GM19455 (cell line): Measurements from ENCODE around the gene CCDC183.

ENCODE experiments used
- ATAC-seq: cut with Tn5 transposase; IDR thresholded peaks from one replicate; pipeline ENCODE4 v1.9.1; 2021; ENCODE audit not compliant: unreplicated experiment

The CCDC183 gene

DNA sequence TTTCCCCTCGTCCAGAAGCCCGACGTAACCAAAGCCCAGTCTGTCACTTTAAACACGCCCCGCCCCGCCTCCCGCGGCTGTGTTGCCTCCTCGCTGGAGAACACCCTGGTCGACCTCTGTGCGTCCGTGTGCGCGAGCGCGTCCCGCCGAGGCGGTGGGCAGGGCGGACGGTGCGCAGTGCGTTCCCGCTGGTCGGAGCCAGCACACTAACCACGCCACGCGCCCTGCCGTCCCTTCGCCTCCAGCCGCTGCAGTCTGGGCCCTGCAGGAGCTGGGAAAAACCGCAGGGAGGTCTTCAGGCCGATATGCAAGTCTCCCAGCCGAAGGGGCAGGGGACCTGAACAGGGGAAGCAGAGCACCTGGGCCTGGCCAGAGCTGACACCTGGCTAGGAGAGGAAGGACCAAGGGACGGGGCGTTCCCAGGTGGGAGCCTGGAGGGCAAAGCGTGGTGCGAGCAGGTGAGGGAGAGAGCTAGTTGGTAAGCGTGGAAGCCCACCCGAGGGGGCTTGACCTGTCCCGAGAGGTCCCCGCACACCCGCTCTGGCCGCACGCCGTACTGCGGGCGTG is 51.8 kb downstream of the CCDC183 start:
- ATAC-seq = no peak

DNA sequence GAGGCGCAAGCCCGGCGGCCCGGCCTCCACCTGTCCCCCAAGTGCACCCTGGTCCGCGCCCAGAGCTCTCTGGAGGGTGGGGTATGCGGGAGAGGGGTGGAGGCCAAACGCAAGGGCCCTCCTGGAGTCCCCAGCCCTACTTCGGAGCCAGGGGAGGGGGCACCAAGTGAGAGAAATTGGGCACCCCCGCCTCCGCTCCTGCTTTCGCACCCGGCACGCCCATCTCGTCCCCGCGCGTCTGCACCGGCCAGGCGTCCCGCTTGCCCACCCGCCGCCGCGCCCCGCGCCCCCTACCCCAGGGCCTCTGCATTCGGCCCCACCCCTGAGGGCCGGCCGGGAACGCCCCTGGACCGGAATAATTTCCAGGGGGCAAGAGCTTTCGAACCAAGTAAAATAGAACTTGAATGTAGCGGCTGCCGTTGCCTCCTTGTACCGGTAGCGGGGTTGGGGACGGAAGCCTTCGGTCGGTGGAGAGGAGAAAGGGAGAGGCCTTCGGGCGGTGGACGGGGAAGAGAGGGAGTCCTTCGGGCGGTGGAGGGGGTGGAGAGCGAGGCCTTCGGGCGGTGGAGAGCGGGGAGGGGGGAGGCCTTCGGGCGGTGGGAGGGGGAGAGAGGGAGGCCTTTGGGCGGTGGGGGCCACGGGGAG is 52.4 kb downstream of the CCDC183 start:
- ATAC-seq = peak; percentile 11

DNA sequence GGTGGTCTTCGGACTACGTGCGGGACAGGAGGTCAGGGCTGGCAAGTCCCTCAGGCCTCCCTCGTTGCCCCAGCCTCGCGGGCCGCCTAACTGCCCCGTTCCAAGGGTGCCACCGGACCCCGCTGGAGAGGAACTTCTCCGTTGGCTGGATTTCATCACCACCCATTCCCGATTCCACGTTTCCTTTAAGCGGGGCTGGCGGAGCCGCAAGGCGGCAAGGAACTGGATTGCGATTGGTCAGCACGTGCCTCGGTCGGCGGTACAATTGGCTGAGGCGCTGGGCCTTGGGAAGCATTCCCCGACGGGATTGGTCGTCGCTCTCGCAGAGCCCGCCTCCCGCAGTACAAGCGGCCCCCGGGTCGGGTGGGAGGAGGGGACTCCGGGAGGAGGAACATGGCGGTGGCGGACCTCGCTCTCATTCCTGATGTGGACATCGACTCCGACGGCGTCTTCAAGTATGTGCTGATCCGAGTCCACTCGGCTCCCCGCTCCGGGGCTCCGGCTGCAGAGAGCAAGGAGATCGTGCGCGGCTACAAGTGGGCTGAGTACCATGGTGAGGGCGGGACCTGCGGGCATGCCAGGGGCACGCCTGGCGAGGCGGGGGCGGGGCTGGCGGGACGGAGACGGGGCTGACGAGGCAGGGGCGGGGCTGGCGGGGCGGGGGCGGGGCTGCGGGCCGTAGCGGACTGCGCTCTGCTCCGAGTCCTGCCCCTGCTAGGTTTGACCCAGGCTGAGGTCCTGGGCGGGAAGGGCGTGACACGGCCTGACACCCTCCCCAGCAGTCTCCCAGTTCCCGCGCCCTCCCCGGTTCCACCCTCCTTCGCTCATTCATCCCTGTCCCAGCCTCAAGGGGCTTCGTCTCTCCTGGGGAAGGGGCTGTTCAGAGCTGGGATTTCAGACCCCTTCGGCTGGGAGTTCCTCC is 53.2 kb downstream of the CCDC183 start, which contains the start of gene PHPT1:
PHPT1 (plus strand) TSS at position 372 of the 922 bp plus-strand sequence; CDS start at position 394, 22 bp downstream.
- peak; percentile 65 for ATAC-seq

DNA sequence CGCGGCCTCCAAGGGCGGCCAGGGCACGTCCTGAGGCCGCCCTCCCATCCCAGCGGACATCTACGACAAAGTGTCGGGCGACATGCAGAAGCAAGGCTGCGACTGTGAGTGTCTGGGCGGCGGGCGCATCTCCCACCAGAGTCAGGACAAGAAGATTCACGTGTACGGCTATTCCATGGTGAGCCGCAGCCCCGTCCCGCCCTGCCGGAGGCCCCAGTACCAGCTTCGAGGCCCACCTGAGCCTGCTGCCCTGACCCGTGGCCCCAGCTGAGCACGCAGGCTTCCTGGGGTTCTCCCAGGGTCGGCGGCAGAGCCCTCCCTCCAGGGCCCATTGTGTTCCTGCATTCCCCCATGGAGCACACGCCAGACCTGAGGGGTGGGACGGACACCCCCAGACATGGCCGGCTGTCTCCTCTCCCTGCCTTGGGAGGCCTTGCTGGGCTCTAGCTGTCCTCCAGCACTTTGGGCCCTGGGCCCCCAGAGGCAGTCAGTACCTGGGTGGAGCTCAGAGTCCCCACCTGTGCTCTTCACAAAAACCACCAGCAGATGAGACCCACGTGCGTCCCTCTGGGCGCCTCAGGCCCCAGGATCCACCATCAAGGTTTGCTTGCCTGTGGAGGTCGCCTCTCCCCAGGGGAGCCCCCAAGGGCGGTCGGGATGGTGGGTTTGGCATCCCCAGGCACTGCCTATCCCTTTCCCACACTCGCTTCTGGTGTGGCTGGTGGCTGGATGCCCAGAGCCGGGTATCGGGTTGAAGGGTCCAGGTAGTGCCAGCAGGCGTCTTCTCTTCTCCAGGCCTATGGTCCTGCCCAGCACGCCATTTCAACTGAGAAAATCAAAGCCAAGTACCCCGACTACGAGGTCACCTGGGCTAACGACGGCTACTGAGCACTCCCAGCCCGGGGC is 54.1 kb downstream of the CCDC183 start:
- no peak for ATAC-seq

DNA sequence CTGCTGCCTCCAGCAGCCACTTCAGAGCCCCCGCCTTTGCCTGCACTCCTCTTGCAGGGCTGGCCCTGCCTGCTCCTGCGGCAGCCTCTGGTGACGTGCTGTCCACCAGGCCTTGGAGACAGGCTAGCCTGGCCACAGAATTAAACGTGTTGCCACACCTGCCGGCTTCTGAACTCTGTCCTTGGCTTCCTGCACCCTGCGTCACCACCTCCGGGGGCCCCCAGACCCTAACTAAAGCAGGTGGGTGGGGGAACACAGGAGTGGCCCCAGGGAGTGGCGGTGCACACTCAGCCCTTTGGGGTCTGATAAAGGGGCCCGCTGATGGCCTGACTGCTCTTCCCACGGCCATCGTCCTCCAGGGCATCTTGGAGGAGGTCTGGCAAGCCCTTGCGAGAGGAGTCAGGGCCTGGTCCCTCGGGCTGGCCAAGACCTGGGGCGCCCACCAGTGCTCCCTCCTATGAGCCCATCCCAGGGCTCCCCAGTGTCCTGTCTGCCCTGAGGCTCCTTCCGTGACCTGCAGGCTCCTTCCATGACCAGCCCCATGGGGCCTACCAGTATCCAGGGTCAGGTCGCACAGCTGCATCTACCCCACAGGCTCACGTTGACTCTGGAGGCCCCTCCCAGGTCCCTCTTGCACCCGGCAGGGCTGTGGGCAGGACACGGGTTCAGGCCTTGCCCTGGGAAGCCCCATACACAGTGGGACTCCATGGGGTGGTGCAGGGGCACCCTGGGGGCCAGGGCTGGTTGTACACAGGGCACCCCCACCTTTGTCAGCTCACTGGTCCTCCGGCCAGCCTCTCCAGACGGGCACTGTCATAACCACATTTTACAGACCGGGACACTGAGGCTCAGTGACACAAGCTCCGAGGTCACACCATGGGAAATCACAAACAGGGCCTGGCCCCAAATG is 55.0 kb downstream of the CCDC183 start:
- ATAC-seq = no peak

DNA sequence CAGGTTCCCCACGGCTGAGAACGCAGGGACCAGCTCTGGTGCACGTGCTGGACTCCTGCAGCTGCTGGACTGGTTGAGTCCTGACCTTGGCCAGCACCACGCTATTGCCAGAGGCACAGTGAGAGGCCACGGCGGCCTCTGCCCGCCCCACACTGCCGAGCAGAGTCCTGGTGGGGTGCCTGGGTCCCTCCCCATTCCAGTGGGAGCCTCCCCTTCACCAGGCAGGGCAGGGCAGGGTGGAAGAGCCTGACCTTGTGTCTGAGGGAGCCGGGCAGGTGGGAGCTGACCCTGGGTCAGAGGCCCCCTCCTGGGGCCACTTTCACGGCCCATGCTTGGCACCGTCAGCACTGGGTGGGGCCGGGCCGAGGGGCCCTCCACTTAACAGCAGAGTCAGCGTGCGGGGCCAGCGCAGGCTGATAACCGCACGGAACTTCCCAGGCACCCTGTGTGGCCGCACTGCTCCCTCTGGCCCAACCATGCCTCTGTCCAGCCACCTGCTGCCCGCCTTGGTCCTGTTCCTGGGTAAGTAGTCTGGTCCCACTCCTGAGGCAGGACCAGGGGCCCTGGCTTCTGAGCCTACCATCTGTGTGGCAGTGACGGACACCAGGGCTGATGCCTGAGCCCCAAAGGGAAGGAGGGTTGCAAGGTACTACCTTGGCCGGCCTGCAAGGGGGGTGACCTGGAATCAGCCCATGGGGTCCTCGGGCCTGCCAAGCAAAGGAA is 56.0 kb downstream of the CCDC183 start, which contains the start of gene MAMDC4:
MAMDC4 (plus strand) TSS at position 406 of the 723 bp plus-strand sequence; CDS start at position 477, 71 bp downstream.
- no peak for ATAC-seq

DNA sequence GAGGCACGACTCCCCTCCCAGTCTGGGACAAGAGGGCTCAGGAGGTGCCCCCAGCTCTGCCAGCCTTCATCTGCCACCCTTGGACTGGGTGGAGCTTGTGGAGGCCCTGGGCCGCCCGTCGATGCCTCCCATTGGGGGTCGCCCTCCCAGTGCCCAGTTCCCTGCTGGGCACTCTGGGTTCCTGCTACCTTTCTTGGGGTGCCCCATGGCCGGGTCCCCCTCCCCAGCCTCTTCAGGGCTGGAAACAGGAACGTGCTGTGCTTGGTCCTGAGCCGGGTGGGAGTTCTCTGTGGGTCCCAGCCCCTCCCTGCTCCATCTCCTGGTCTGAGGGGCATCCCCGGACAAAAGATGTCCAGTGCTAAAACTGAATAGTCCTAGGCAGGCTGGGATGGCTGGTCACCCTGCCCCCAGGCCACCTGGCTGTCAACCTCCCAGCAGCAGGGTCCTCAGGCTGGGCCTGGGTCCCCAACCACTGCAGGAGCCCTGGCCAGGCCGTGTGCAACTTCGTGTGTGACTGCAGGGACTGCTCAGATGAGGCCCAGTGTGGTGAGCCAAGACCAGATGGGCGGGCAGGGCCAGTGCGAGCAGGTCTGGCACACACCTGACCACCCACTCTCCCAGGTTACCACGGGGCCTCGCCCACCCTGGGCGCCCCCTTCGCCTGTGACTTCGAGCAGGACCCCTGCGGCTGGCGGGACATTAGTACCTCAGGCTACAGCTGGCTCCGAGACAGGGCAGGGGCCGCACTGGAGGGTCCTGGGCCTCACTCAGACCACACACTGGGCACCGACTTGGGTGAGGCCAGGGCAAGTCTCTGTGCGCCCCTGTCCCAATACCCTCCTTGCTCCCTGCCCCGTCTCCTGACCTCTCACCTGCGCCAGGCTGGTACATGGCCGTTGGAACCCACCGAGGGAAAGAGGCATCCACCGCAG is 56.8 kb downstream of the CCDC183 start:
- no peak for ATAC-seq

DNA sequence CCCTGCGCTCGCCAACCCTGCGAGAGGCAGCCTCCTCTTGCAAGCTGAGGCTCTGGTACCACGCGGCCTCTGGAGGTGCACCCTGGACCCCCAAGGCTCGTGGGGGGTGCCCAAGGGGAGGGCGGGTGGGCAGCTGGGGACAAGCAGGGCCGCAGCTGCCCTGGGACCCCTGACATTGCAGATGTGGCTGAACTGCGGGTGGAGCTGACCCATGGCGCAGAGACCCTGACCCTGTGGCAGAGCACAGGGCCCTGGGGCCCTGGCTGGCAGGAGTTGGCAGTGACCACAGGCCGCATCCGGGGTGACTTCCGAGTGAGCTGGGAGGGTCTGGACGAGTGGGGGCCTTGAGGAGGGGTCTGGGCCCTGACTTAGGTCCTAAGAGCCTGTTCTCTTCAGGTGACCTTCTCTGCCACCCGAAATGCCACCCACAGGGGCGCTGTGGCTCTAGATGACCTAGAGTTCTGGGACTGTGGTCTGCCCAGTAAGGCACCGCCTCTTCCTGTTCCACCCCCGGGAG is 57.5 kb downstream of the CCDC183 start:
- no peak for ATAC-seq

DNA sequence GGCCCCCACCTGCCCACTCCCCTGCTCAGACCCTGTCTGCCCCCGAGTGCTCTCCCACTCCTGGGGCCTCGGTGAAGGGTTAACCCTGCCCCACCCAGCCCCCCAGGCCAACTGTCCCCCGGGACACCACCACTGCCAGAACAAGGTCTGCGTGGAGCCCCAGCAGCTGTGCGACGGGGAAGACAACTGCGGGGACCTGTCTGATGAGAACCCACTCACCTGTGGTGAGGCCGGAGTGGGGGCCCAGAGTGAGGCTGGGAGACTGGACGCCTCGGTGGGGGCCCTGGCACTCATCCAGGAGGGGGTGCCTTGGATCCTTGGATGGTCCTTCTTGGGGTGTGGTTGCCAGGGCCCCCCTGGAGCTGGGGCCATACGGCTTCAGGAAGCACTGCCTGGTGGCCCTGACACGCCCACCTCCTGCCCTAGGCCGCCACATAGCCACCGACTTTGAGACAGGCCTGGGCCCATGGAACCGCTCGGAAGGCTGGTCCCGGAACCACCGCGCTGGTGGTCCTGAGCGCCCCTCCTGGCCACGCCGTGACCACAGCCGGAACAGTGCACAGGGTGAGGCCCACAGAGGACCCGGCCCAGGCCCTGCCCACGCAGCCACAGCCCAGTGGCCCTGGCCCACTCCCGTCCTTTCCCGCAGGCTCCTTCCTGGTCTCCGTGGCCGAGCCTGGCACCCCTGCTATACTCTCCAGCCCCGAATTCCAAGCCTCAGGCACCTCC is 58.1 kb downstream of the CCDC183 start:
- ATAC-seq = no peak

DNA sequence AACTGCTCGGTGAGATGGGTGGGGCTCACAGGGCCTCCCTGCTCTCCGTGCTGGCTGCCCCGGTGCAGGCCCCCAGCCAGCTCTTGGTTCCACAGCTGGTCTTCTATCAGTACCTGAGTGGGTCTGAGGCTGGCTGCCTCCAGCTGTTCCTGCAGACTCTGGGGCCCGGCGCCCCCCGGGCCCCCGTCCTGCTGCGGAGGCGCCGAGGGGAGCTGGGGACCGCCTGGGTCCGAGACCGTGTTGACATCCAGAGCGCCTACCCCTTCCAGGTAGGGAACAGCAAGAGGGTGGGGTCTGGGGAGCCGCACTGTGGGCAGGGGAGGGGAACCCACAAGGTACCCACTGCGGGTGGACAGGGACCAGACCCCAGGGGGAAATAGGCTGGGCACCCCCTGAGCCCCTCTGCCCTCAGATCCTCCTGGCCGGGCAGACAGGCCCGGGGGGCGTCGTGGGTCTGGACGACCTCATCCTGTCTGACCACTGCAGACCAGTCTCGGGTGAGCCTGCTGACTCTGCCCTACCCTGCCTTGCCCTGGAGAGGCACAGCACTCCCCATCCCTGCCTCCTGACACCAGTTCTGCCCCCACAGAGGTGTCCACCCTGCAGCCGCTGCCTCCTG is 58.8 kb downstream of the CCDC183 start:
- ATAC-seq = no peak

DNA sequence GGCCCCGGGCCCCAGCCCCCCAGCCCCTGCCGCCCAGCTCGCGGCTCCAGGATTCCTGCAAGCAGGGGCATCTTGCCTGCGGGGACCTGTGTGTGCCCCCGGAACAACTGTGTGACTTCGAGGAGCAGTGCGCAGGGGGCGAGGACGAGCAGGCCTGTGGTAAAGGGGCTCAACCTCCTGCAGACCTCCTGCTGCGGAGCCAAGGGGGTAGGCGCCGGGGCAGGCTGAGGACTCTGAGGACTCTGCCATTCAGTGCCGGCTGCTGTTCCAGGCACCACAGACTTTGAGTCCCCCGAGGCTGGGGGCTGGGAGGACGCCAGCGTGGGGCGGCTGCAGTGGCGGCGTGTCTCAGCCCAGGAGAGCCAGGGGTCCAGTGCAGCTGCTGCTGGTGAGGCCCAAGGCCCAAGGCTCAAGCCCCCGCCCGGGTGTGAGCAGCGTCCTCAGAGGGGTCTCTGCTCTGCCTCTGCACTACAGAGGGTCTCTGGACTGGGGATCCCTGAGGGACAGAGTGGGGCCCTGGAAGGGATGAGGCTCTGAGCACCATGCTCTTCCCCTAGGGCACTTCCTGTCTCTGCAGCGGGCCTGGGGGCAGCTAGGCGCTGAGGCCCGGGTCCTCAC is 59.4 kb downstream of the CCDC183 start:
- no peak for ATAC-seq

DNA sequence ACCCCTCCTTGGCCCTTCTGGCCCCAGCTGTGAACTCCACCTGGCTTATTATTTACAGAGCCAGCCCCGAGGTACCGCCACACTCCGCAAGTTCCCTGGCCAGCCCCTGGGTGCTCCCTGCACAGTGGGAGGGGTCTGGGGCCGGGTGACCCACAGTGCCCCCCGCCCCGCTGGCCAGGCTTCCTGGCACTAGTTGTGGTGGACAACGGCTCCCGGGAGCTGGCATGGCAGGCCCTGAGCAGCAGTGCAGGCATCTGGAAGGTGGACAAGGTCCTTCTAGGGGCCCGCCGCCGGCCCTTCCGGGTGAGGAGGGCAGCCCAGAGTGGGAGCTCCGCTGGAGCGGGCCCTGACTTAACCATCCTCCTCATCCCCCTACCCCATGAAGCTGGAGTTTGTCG is 59.9 kb downstream of the CCDC183 start:
- no peak for ATAC-seq

DNA sequence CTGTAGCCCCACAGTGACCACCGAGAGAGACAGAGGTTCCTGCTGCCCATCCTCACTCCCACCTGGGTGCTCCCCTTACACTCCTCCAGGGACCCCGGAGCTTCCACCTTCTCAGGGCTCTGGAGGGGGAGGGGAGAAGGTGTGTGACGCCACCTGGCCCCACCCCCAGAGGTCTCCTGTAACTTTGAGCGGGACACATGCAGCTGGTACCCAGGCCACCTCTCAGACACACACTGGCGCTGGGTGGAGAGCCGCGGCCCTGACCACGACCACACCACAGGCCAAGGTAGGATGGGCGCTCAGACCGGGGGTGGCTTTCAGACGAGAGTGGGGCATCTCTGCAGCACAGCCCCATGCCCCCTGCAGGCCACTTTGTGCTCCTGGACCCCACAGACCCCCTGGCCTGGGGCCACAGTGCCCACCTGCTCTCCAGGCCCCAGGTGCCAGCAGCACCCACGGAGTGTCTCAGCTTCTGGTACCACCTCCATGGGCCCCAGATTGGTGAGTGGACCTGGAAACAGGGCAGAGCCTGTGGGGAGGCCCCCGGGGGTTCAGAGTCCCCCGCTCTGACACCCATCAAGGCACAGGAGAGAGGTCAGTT is 60.5 kb downstream of the CCDC183 start:
- no peak for ATAC-seq

DNA sequence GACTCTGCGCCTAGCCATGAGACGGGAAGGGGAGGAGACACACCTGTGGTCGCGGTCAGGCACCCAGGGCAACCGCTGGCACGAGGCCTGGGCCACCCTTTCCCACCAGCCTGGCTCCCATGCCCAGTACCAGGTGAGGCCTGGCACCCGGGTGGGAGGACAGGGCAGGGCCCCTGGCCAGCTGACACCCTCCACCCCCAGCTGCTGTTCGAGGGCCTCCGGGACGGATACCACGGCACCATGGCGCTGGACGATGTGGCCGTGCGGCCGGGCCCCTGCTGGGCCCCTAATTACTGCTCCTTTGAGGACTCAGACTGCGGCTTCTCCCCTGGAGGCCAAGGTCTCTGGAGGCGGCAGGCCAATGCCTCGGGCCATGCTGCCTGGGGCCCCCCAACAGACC is 61.0 kb downstream of the CCDC183 start:
- ATAC-seq = no peak
